A549 (cell line): ENCODE data around the gene ZNF785.

ENCODE experiments used
- CEBPB ChIP-seq, 2 experiments: fragments of >200 bp in 1 of 2; sonication (Bioruptor Twin) in 1 of 2; formaldehyde crosslinking in 1 of 2; IDR thresholded peaks; 2 replicates each; pipeline ENCODE4 v1.6.1; 2012 to 2016
- CHD4 ChIP-seq: fragments of 200-600 bp; sonication (generic); IDR thresholded peaks from 2 replicates; pipeline ENCODE4 v1.6.1; 2016; ENCODE audit warnings: antibody characterized with exemption, mild to moderate bottlenecking, borderline replicate concordance
- EHMT2 ChIP-seq: fragments of 200-600 bp; sonication (generic); IDR thresholded peaks from 2 replicates; pipeline ENCODE4 v1.6.1; 2016; ENCODE audit warnings: antibody characterized with exemption, low read depth, mild to moderate bottlenecking, moderate library complexity
- MYC ChIP-seq: IDR thresholded peaks from 2 replicates; pipeline ENCODE4 v1.6.1; 2012; ENCODE audit warnings: mild to moderate bottlenecking, inconsistent platforms, low read length, improper control_type of control experiment, borderline replicate concordance
- POLR2A ChIP-seq: IDR thresholded peaks from 2 replicates; pipeline ENCODE4 v1.6.1; 2012; ENCODE audit warnings: mild to moderate bottlenecking, low read length
- POLR2AphosphoS2 ChIP-seq: conservative IDR thresholded peaks from 2 replicates; pipeline ENCODE4 v1.6.1; 2012; ENCODE audit warnings: low read length, improper control_type of control experiment, inconsistent platforms
- RAD21 ChIP-seq, 2 experiments: fragments of >200 bp in 1 of 2; sonication (Bioruptor Twin) in 1 of 2; formaldehyde crosslinking in 1 of 2; IDR thresholded peaks in 1 of 2; conservative IDR thresholded peaks in 1 of 2; 2 replicates in 1 of 2; 3 replicates in 1 of 2; pipeline ENCODE4 v1.6.1; 2012 to 2018; ENCODE audit warnings: inconsistent platforms in 1 of 2
- RFX5 ChIP-seq: fragments of 450-650 bp; IDR thresholded peaks from 2 replicates; pipeline ENCODE4 v1.7.1; 2014; ENCODE audit warnings: antibody characterized with exemption, mild to moderate bottlenecking, moderate library complexity
- SMC3 ChIP-seq: fragments of >200 bp; sonication (Bioruptor Twin); formaldehyde crosslinking; IDR thresholded peaks from 3 replicates; pipeline ENCODE4 v1.6.1; 2018; ENCODE audit warnings: inconsistent platforms
- ZNF302 ChIP-seq: fragments of 250-450 bp; sonication (Bioruptor Pico); IDR thresholded peaks from 2 replicates; pipeline ENCODE4 v1.9.0; 2021; ENCODE audit warnings: inconsistent platforms, mild to moderate bottlenecking, moderate library complexity
- TF ChIP-seq, protein P1 (sequence below): fragments of 200-600 bp; sonication (generic); IDR thresholded peaks from 2 replicates; pipeline ENCODE4 v1.6.1; 2016; ENCODE audit warnings: antibody characterized with exemption, mild to moderate bottlenecking, moderate library complexity
- TF ChIP-seq, protein P2 (sequence below): fragments of >200 bp; sonication (Bioruptor Twin); formaldehyde crosslinking; IDR thresholded peaks from 3 replicates; pipeline ENCODE4 v1.5.1; 2016
- TF ChIP-seq, protein P3 (sequence below): IDR thresholded peaks from 2 replicates; pipeline ENCODE4 v1.6.1; 2012

DNA sequence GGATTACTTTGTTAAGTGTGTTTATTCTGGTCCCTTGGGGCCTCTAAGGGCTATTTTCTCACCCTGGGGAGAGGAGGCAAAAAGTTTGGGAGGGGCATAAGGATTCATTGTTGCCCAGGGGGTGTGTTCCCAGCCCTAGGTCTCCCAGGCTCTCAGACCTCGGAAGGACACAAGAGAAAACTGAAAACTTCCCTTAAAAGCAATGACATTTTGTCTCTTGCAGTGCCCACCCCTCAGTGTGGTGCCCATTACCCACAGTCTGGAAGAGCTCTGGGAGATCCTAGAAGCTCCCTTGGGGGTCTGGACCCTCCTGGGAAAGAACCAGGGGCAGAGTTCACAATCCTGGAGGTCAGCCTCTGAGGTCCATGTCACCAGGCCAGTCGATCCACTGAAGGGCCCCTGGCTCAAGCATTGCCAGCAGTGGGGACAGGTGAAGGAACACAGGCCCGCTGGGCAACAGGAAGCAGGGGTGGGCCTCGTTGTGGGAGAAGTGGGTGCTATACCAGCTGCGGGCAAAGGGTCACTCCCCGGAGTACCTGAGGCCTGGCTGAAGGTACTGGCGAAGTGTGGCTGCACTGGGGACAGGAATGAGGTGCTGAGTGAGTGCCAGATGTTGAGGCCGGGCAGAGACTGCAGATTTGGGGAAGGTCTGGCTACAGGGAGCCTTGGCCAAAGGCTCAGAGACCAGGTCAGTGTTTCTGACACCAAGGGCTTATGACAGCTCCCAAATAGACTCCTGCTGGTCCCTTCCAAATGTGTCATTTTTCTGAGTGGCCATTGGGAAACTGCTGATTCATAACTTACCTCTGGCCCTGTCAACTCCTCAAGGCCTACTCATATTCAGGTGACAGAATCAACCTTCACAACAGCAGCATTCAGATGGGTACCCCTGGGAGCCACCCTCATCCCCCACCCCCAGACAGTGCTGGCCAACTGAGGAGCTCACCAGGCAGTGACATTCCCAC is 46.2 kb downstream of the ZNF785 start:
- TF ChIP-seq, protein P1, sequence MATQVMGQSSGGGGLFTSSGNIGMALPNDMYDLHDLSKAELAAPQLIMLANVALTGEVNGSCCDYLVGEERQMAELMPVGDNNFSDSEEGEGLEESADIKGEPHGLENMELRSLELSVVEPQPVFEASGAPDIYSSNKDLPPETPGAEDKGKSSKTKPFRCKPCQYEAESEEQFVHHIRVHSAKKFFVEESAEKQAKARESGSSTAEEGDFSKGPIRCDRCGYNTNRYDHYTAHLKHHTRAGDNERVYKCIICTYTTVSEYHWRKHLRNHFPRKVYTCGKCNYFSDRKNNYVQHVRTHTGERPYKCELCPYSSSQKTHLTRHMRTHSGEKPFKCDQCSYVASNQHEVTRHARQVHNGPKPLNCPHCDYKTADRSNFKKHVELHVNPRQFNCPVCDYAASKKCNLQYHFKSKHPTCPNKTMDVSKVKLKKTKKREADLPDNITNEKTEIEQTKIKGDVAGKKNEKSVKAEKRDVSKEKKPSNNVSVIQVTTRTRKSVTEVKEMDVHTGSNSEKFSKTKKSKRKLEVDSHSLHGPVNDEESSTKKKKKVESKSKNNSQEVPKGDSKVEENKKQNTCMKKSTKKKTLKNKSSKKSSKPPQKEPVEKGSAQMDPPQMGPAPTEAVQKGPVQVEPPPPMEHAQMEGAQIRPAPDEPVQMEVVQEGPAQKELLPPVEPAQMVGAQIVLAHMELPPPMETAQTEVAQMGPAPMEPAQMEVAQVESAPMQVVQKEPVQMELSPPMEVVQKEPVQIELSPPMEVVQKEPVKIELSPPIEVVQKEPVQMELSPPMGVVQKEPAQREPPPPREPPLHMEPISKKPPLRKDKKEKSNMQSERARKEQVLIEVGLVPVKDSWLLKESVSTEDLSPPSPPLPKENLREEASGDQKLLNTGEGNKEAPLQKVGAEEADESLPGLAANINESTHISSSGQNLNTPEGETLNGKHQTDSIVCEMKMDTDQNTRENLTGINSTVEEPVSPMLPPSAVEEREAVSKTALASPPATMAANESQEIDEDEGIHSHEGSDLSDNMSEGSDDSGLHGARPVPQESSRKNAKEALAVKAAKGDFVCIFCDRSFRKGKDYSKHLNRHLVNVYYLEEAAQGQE, result no peak
- TF ChIP-seq, protein P2, sequence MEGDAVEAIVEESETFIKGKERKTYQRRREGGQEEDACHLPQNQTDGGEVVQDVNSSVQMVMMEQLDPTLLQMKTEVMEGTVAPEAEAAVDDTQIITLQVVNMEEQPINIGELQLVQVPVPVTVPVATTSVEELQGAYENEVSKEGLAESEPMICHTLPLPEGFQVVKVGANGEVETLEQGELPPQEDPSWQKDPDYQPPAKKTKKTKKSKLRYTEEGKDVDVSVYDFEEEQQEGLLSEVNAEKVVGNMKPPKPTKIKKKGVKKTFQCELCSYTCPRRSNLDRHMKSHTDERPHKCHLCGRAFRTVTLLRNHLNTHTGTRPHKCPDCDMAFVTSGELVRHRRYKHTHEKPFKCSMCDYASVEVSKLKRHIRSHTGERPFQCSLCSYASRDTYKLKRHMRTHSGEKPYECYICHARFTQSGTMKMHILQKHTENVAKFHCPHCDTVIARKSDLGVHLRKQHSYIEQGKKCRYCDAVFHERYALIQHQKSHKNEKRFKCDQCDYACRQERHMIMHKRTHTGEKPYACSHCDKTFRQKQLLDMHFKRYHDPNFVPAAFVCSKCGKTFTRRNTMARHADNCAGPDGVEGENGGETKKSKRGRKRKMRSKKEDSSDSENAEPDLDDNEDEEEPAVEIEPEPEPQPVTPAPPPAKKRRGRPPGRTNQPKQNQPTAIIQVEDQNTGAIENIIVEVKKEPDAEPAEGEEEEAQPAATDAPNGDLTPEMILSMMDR, result no peak
- TF ChIP-seq RFX5, result no peak
- no peak for TF ChIP-seq POLR2AphosphoS2
- TF ChIP-seq CHD4, result no peak
- no peak for TF ChIP-seq ZNF302
- TF ChIP-seq CEBPB (IDR thresholded peaks at IDR 0.05), result no peak
- no peak for TF ChIP-seq MYC
- TF ChIP-seq EHMT2, result no peak
- TF ChIP-seq, protein P3, sequence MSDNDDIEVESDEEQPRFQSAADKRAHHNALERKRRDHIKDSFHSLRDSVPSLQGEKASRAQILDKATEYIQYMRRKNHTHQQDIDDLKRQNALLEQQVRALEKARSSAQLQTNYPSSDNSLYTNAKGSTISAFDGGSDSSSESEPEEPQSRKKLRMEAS, result no peak
- no peak for TF ChIP-seq POLR2A
- no peak for TF ChIP-seq RAD21 (conservative IDR thresholded peaks at IDR 0.05 in 1 of 2, IDR thresholded peaks at IDR 0.05 in 1 of 2)
- TF ChIP-seq SMC3, result no peak
